ENCODE results near the gene RTN1.
A peak's percentile ranks its signal among the peaks of the same experiment; 100 is the strongest.

The RTN1 gene

GRCh38 chr14:59622631-59623030 is 247.9 kb downstream of the RTN1 start:
- no peak for DNase-seq

DNA sequence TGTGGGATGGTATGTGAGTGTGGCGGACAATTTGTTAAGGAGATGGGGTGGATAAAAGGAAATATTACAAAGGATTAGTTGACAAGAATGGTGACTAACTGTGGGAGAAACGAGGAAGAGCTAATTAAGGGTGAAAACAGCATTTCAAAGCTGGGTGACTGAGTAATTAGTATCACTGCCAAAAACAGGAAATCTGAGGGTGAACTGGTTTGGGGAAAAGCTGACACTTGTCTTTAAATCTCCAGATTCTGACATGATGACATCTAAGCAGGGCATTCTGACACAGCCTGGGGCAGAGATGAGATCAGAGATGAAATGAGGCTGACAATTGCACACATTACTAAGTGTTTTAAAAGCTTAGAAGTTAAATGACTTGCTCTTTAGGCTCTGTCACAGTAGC is 251.5 kb downstream of the RTN1 start:
- DNase-seq: no peak

DNA sequence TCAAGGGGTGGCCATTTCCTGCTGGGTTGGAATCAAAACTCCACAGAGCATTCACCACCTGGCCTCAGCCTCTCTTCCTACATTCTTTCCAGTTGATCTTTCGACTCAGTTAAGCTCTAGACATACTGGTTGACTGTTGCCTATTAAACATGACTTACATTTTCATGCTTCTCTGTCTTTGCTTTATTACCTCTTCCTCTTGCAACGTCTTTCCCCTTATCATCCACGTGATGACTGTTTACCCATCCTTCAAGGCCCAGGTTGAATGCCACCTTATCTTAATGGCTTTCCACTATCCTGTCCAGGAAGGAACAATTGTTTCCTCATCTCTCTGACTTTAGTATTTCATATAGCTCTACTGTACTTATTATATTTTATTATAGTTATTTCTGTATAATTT is 269.5 kb downstream of the RTN1 start:
- DNase-seq: no peak

DNA sequence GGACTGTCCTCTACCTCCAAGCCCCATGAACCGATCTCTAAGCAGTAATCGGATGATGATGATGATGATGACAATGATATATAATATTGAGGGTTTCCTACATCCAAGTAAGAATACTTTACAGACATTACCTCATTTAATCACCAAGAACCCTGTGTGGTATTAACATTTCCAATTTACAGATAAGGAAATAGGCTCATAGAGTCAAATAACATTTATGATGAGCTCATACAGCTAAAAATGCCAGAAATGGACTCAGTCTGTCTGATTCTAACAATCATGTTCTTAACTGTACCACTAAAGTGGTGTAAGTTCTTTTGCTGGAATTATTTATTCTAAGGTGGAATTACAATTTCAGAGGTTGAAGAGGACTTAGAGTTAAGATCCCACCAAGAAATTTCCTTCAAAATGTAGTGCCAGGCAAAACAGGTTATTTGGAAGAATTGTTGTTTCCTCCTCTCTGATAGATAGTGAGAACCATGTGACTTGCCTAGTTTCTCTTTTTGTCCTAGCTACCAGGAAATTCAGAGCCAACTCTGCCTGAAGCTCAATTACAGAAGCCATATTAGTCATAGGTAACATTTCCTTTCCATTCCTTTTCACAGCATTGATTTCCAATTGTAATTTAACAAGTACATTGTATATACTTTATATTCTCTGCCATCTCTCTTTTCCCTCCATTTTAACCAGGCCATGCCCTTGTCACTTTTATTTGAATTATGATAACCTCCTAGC is 270.2 kb downstream of the RTN1 start:
- DNase-seq: no peak

DNA sequence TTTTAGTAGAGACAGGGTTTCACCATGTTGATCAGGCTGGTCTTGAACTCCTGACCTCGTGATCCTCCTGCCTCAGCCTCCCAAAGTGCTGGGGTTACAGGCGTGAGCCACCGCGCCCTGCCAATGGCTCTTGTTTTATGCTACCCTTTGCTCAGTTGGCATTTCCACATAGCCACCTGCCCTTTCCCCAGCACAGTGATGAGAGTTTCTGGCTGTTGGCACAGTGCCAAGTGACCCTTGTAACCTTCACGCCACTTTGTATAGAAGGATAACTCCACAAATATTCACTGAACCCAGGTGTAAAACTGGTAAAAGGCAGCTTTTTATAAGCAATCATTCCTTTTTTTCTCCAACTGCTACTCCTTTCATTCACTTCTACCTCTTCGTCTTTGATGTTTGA is 275.5 kb downstream of the RTN1 start:
- no peak for DNase-seq

DNA sequence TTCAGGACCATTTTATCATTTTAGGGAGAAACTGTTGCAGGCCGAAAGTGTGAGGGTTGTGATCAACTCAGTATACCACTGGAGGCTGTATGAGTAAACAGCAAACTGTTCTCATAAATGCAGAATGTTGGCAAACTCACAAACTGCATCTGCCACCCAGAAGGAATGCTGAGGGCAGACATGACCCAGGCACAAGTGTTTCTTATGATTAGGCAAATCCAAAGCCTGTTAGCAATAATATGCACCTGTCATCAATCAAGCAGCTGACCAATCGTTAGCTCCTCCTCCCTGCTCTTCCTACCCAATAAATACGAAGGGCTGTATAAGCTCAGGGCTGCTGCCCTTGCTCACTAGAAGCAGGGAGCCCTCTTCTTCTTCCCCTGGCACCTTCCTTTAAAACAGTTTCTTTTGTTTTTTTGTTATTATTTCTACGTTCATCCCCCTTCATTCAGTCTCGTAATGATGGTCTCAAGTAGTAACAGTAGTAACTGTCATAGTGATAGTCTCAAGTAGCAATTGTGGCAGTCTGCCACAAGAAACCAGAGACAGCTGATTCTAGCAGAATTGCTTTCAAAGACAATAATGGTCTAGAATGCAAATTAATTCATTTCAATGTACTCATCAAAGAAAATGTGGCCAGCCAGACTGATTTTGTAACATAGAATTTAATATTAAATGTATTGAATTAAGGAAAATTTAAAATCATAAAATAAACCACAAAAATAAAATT is 278.8 kb downstream of the RTN1 start:
- DNase-seq: no peak

DNA sequence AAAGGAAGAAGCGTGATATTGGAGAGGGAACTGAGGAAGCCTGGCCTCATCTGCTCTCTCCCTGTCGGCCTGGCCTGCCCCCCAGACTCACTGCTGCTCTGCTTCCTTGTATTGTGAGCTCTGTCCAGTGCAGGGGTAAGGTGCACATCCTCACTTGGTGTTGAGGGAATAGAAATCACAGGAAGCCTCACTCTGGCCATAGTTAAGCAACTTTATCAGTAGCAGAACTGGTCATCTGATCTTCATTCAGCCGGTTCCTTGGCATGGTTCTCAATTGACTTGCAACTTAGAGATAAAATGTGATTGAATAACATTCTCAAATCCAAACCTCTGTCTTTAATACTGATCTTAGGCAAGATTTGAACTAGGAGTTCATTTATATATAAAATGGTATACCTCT is 282.5 kb downstream of the RTN1 start:
- no peak for DNase-seq

DNA sequence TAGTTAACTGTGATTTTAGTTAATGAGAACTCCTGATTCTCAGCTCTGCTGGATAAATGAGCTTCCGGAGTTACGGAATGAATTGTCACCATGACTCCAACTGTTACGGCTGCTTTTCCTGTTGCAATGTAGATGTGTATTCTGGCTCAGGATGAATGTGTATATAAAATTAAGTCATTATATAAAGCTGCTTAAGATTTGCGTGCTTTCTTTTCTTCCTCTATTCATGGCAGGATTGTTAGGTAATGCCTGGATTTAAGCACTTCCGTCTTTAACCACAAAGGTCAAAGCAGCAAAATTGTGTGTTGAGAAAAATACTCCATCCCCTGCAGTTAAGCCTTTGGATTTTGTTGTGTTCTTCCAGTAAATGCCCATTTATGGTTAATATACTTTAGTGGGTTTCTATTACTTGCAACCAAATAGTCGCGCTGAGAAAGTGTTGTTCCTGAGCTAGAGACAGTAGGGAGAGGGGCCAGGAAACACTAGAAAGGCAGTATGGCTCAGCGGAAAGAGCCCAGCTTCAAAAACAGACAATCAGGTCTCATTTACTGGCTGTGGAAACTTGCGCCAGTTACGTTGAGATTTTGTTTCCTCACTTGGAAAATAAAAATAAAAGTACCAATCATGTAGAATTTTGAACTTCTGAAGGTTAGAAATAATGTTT is 284.6 kb downstream of the RTN1 start:
- DNase-seq: no peak

- DNase-seq: no peak
These were observed 286.8 kb downstream of the RTN1 start for GRCh38 chr14:59583755-59584154.

GRCh38 chr14:59582845-59583509 is 287.6 kb downstream of the RTN1 start:
- no peak for DNase-seq

DNA sequence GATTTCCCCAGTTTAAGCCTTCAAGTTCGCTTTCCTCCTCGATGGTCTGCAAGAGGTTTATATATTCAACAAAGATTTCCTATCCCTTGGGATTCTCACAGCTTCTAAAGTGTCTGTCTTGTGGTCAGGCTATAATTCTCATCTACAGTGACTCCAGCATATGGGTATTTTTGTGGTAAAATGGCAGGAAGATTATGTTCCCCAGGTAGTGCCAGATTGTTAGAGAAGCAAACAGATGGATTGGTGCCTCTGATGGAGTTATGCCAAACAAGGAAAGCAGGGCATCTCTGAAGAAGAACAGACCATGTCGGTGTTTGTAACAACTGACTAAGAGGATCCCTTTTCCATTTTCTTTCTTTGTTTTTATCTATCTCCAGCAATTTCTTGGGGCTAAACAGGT is 288.4 kb downstream of the RTN1 start:
- DNase-seq: no peak

GRCh38 chr14:59580911-59581310 is 289.7 kb downstream of the RTN1 start:
- no peak for DNase-seq

DNA sequence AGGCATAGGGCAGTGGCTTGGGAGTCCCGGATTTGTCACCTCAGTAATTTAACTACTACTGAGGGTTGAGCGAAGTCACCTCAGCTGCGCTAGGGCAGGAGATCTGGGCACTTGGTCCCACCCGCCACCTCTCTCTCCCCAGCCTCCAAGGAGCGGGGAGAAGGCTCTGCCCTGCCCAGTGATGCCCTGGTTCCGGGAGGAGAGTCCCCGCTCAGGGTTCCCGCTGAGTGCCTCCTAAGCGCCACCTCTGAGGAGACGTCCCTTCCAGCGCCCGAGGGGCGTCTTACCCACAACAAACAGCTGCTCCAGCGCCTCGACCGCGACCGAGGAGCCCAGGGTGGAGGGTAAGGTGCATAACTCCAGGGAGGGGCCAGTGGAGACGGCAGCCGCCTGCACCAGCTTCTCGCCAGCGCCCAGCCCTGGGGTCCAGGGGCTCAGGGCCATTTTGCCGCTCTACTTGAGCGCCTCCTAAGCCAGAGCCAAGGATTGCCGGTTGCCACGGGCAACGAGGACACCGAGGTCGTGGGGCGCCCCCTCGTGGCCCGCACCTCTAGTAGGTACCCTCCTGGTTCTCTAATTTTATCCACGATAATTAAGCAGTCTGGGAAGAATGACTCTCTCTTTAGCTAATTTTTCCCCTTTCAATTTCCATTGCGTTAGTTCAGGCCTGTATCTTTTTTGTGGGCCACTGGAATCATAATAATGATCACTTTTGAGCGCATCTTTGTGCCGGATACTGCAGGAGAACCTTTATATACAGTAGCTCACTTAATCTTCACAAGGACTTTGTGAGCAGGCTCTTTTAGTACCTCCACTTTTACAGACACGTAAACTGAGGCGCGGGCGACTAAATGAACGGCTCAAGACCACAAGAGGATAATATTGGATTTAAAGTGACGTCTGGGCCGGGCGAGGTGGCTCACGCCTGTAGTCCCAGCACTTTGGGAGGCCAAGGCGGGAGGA is 294.0 kb downstream of the RTN1 start, which contains the start of gene CCDC175:
CCDC175 (minus strand) TSS at position 481 of the 963 bp plus-strand sequence; CDS start at position 444, 37 bp downstream.
- peak; percentile 79 for DNase-seq

DNA sequence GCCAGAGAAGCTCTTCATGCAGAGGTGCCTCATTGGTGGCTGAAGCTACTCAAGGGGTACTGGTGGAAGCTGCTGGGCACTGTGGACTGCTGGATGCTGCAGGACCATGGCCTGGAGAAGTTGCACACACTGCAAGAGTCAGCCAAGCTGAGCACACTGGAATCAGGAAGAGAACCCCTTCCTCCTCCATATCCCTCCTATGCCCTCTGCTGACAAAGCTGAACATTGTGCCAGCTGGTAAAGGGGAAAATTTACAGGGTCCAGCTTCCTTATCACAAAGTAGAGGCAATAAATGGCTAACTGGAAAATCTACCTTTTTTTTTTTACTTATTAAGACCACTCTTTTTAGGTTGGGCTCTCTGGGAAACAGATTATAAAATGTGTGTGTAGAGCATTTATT is 300.5 kb downstream of the RTN1 start:
- DNase-seq: no peak

- no peak for DNase-seq
These were observed 303.9 kb downstream of the RTN1 start for GRCh38 chr14:59566725-59567124.

DNA sequence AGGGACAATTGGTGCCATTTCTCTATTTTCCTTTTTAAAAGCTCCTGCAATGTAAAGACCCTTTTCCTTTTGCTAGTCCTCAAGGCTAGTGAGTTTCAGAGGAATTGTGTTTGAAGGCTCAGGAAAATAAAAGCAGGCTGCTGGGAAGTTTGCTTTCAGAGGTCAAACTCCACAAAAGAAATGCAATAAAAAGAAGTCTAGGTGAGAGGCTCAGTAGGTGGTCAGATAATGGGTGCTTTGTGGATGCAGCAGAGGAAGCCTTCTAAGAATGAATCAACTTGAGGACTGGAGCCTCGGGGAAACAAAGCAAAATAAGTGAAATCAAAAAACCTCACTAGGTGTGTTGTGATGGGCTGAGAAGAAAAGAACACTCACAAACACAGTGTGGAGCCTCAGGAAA is 304.3 kb downstream of the RTN1 start:
- DNase-seq: no peak

DNA sequence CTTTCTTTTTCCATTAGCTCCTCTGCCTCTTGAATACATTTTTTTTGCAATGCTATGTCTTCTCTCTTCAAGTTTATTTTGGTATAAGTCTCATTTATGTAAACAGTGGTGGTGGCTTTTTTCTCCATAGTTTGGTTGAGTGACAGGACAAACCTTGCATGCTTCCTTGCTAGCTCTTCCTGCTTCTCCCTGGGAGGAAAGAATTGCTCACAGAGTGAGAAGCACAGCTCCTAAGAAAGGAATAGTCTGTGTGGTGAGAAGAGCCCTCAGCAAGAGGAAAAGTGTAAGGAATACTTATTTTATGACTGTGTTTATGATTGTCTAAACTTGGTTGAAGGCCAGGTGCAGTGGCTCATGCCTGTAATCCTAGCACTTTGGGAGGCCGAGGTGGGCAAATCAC is 305.5 kb downstream of the RTN1 start:
- DNase-seq: no peak

DNA sequence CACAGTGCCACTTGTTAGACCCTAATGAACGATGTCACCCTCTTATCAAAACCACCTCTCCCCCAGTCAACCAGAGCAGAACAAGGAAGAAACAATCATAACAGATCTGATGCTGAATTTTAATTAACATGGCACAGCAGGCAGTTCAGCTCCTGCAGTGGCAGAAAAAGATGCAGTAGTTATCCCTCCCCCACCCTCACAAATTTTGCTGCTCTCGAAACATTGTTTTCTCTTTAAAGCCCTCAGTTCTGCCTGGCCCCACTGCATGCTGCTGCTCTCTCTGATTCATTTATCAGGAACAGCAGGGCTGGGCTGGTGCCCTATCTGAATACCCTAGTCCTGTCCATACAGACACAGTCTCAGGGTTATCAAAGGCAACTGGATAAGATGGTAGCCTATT is 306.2 kb downstream of the RTN1 start:
- no peak for DNase-seq

GRCh38 chr14:59547310-59547709 is 323.3 kb downstream of the RTN1 start:
- no peak for DNase-seq

Measured in activated naive CD4-positive, alpha-beta T cell treated with Interleukin-2 at 50 U/mL for 16 hours (primary cell).